Glutamatergic neuron (in vitro differentiated cells): ENCODE results near the gene TKT. TPM values are rescaled to one million over a fixed set of nuclear protein-coding genes. Genes with fewer than 3 reads are reported as not detected.

Experiments
- DNase-seq: peaks from one replicate; pipeline ENCODE4 v3.0.0; 2022
- H3K27ac Mint-ChIP-seq: one replicate; pipeline ENCODE4 v1.8.0; 2020; ENCODE audit warnings: mild to moderate bottlenecking, mixed read lengths, inconsistent platforms; ENCODE audit not compliant: unreplicated experiment
- H3K27me3 Mint-ChIP-seq: one replicate; pipeline ENCODE4 v1.8.0; 2020; ENCODE audit warnings: mild to moderate bottlenecking, moderate library complexity, mixed read lengths, inconsistent platforms; ENCODE audit not compliant: unreplicated experiment
- H3K36me3 Mint-ChIP-seq: one replicate; pipeline ENCODE4 v1.8.0; 2020; ENCODE audit warnings: mild to moderate bottlenecking, mixed read lengths, inconsistent platforms; ENCODE audit not compliant: unreplicated experiment
- H3K4me1 Mint-ChIP-seq: one replicate; pipeline ENCODE4 v1.8.0; 2020; ENCODE audit warnings: mild to moderate bottlenecking, low read depth, mixed read lengths, inconsistent platforms; ENCODE audit not compliant: unreplicated experiment
- H3K4me3 Mint-ChIP-seq: one replicate; pipeline ENCODE4 v1.8.0; 2020; ENCODE audit warnings: mild to moderate bottlenecking, mixed read lengths, inconsistent platforms; ENCODE audit not compliant: unreplicated experiment
- H3K9me3 Mint-ChIP-seq: one replicate; pipeline ENCODE4 v1.8.0; 2020; ENCODE audit warnings: mild to moderate bottlenecking, moderate library complexity, mixed read lengths, inconsistent platforms; ENCODE audit not compliant: unreplicated experiment
- CTCF ChIP-seq: fragments of 200-600 bp; sonication (generic); IDR thresholded peaks from one replicate; pipeline ENCODE4 v1.5.0; 2021; ENCODE audit not compliant: partially characterized antibody, unreplicated experiment
- total RNA-seq: library from RNA; stranded (reverse); fragmentation: NEBNext Ultra II Directional; extraction: Animal tissue kit (Norgen Biotek cat#: 25700); gene quantifications from one replicate; pipeline ENCODE4 v1.2.1, GENCODE V29; 2021; ENCODE audit not compliant: unreplicated experiment

TKT gene
- total RNA-seq, 1 donor from 2014 or later = 265 TPM

- no peak overlapping the region for H3K4me3 Mint-ChIP-seq
Measured at GRCh38 chr3:53257465-53257864, 1.6 kb upstream of the TKT start.

GRCh38 chr3:53256704-53257055, 858 bp upstream of the TKT start:
- no peak for TF ChIP-seq CTCF
- no peaks in the 10 kb centered on the region for H3K36me3 Mint-ChIP-seq
- no peak overlapping the region for H3K4me3 Mint-ChIP-seq

More at GRCh38 chr3:53257465-53257864, 1.6 kb upstream of the TKT start:
- Mint-ChIP-seq H3K4me1 (peaks cover 21% of the 10 kb centered on the region), H3K27me3 (peaks cover 4% of the 10 kb centered on the region), H3K27ac (no peak overlapping the region), H3K9me3 (peaks cover 9% of the 10 kb centered on the region), H3K36me3 (no peaks in the 10 kb centered on the region)
- DNase-seq = no peak
- no peak for TF ChIP-seq CTCF

GRCh38 chr3:53255423-53255774, 423 bp downstream of the TKT start:
- Mint-ChIP-seq H3K4me1 (peaks cover 24% of the 10 kb centered on the region), H3K27me3 (peaks cover 4% of the 10 kb centered on the region), H3K27ac (peak overlapping the region; percentile 89), H3K36me3 (no peaks in the 10 kb centered on the region), H3K9me3 (peaks cover 11% of the 10 kb centered on the region), H3K4me3 (peak overlapping the region; percentile 92)
- TF ChIP-seq CTCF = no peak
- no peak for DNase-seq

More at GRCh38 chr3:53256704-53257055, 858 bp upstream of the TKT start:
- Mint-ChIP-seq H3K9me3 (peaks cover 9% of the 10 kb centered on the region), H3K4me1 (peaks cover 24% of the 10 kb centered on the region), H3K27ac (no peak overlapping the region), H3K27me3 (peaks cover 4% of the 10 kb centered on the region)
- DNase-seq = no peak

DNA sequence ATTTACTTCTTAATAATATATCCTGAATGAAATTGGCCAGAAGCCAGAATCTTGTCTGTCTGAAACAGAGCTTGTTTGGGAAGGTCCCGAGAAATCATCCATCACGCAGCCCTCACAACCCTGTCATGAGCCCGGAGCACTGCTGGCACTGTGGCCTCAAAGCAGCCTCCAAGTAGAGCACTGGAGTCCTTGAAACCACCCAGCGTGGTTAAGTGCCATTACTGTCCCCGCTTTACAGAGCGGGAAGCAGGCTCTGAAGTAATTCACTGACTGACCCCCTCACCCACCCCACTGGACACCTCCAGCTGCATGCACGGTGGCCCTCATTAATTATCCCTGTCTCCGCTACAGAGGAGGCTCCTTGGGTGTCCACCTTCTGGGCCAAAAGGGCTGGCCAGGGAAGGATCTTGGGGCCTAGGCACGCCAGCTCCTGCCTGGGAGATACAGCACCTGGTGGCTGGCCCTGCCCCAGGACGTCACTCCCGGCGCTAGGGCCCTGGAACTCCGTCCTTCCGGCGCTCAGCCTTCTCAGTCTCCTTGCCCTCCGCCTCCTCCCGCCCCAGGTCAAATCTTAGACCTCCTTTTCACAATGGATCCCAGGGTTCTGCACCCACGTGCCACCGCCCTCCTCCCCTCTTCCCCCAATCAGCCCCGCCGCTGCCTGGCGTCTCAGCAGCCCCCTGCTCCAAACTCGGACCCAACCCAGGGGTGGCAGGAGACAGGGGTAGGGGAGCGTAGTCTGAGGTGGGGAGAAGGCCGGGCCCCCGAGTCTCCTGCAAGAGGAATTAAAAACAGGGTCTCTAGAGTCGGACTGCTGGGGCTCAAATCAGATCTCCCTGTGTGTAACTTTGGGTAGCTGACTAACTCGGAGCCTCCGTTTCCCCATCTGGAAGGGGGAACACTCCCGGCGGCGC, 1.1 kb downstream of the TKT start:
- Mint-ChIP-seq H3K36me3 (no peaks in the 10 kb centered on the region), H3K4me3 (peak overlapping the region; percentile 92), H3K4me1 (peaks cover 24% of the 10 kb centered on the region), H3K27ac (peak overlapping the region; percentile 89), H3K9me3 (peaks cover 11% of the 10 kb centered on the region), H3K27me3 (peaks cover 4% of the 10 kb centered on the region)
- DNase-seq = peak; percentile 76
- TF ChIP-seq CTCF = no peak
